ENCODE data around the gene ACSS2. TPM values are rescaled to one million over a fixed set of nuclear protein-coding genes. Genes with fewer than 3 reads are reported as not detected.

Gene ACSS2
- total and polyA plus RNA-seq, 2 of the 8 experiments (the other 6 are each of a cell fraction or from before 2014, with no cell fraction given): 17.7 to 24.2 TPM

- FAIRE-seq (no peak), DNase-seq (ENCODE audit: low read depth in 1 of 2, low spot score in 2 of 2) (no peak)
- H3K56ac ChIP-seq (replicated peaks; ENCODE audit: insufficient read length, low read depth, low read length): no peak overlapping the region
- H4K91ac ChIP-seq (replicated peaks; ENCODE audit: insufficient read length, low read length): no peak overlapping the region
- H3K4me1 ChIP-seq (replicated peaks in 1 of 4; ENCODE audit: control insufficient read depth in 3 of 4, insufficient read depth in 4 of 4, low read length in 3 of 4): no peaks in the 10 kb centered on the region
- ChIA-PET POLR2A (ENCODE audit: partially characterized antibody) (no interaction called here), CTCF (ENCODE audit: partially characterized antibody) (no interaction called here)
- no peak overlapping the region for H4K8ac ChIP-seq (ENCODE audit: extremely low read depth, insufficient read depth, low read length)
- no peak overlapping the region for H2BK120ac ChIP-seq (replicated peaks; ENCODE audit: low read depth, low read length)
- no peaks in the 10 kb centered on the region for H3K79me2 ChIP-seq (ENCODE audit: control insufficient read depth in 1 of 2, insufficient read depth in 2 of 2, low read length in 2 of 2)
- H3K18ac ChIP-seq (ENCODE audit: extremely low read depth, low read length): no peak overlapping the region
- no peak for TF ChIP-seq EZH2 (IDR thresholded peaks at IDR 0.05; ENCODE audit: low read depth, low read length, severe bottlenecking)
- no peak for TF ChIP-seq EGR1 (IDR thresholded peaks at IDR 0.05; ENCODE audit: borderline replicate concordance, low read depth, low read length)
- H2AK5ac ChIP-seq (ENCODE audit: low read depth, low read length): no peak overlapping the region
- no peak overlapping the region for H2AFZ ChIP-seq (ENCODE audit: low read length)
- 98% methylated on average over 2 of the region's 2 CpGs; no CpG with 5 or more reads in 1 of the 2 experiments for WGBS, 2 experiments (ENCODE audit: extremely low coverage in 1 of 2, insufficient coverage in 1 of 2, insufficient read length in 1 of 2, insufficient replicate concordance in 2 of 2, low coverage in 1 of 2, low lambda C conversion rate in 2 of 2, missing lambda C conversion rate in 1 of 2)
- no peak overlapping the region for H2BK15ac ChIP-seq (ENCODE audit: low read length)
- H3K23me2 ChIP-seq (ENCODE audit: low read depth, low read length): no peaks in the 10 kb centered on the region; the same call in 1 of the 2 replicates
- H2BK12ac ChIP-seq (ENCODE audit: low read depth, low read length): no peak overlapping the region
- peaks cover 0 to 8% (median 2%) of the 10 kb centered on the region in 4 experiments; a peak in 5 of 8 replicates for H3K36me3 ChIP-seq (ENCODE audit: control insufficient read depth in 2 of 4, insufficient read depth in 4 of 4, low read length in 3 of 4)
- no peaks in the 10 kb centered on the region for H3K27me3 ChIP-seq (replicated peaks in 1 of 4; ENCODE audit: control insufficient read depth in 3 of 4, extremely low read depth in 1 of 4, insufficient read depth in 3 of 4, low read length in 3 of 4)
- peaks cover 0 to 2% of the 10 kb centered on the region in 2 experiments; a peak in 1 of 4 replicates for H3K9me3 ChIP-seq (ENCODE audit: insufficient read depth in 2 of 2, low read depth in 1 of 2, low read length in 1 of 2)
- H3K23ac ChIP-seq (ENCODE audit: insufficient read length): no peak overlapping the region
- H3K4me3 ChIP-seq (ENCODE audit: extremely low read depth in 1 of 4, insufficient read depth in 2 of 4, low read depth in 3 of 4, low read length in 4 of 4): no peak overlapping the region
- no peak overlapping the region for H3K4ac ChIP-seq (replicated peaks; ENCODE audit: insufficient read length, low read depth, low read length)
- no peak overlapping the region for H3K14ac ChIP-seq (ENCODE audit: insufficient read length)
- no peak overlapping the region for H3K27ac ChIP-seq (ENCODE audit: low read depth, low read length)
- no peak overlapping the region for H2BK5ac ChIP-seq (ENCODE audit: low read depth, low read length)
- H3K4me2 ChIP-seq (ENCODE audit: insufficient read depth in 1 of 2, low read depth in 2 of 2, low read length in 2 of 2): no peak overlapping the region
- H4K5ac ChIP-seq (ENCODE audit: insufficient read length, low read depth, low read length): no peak overlapping the region
- no peaks in the 10 kb centered on the region for H3K79me1 ChIP-seq (ENCODE audit: low read depth, low read length)
- no peak overlapping the region for H2BK20ac ChIP-seq (ENCODE audit: low read length)
- no peak overlapping the region for H3K9ac ChIP-seq (replicated peaks in 1 of 4; ENCODE audit: extremely low read depth in 1 of 4, low read depth in 3 of 4, low read length in 3 of 4)
- peaks cover 0 to 2% of the 10 kb centered on the region in 2 experiments for H4K20me1 ChIP-seq (replicated peaks in 1 of 2; ENCODE audit: control insufficient read depth in 1 of 2, insufficient read depth in 2 of 2, low read length in 2 of 2)
Observed at GRCh38 chr20:34928411-34928810, 52.0 kb downstream of the ACSS2 start.
